ENCODE results near the gene MAGEH1.

MAGEH1 gene

GRCh38 chrX:55484948-55485347 lies 33.0 kb downstream of the MAGEH1 start:
- no peak for TF ChIP-seq SIN3A (IDR thresholded peaks at IDR 0.05; ENCODE audit: borderline replicate concordance, insufficient read depth, low read length)
- TF ChIP-seq FOXP2 (optimal IDR thresholded peaks at IDR 0.05; ENCODE audit: borderline replicate concordance, extremely low read depth, extremely low read length, insufficient read depth), result no peak

GRCh38 chrX:55486736-55487135 lies 34.8 kb downstream of the MAGEH1 start:
- TF ChIP-seq TAF1 (IDR thresholded peaks at IDR 0.05; ENCODE audit: borderline replicate concordance, insufficient read depth, low read length) (no peak), FOXP2 (optimal IDR thresholded peaks at IDR 0.05; ENCODE audit: borderline replicate concordance, extremely low read depth, extremely low read length, insufficient read depth) (no peak), SIN3A (IDR thresholded peaks at IDR 0.05; ENCODE audit: borderline replicate concordance, insufficient read depth, low read length) (no peak), REST (IDR thresholded peaks at IDR 0.05; ENCODE audit: insufficient read depth in 1 of 2, low read depth in 2 of 2, low read length in 2 of 2) (no peak)

GRCh38 chrX:55487143-55487542 lies 35.2 kb downstream of the MAGEH1 start:
- TF ChIP-seq TAF1 (IDR thresholded peaks at IDR 0.05; ENCODE audit: borderline replicate concordance, insufficient read depth, low read length) (no peak), SIN3A (IDR thresholded peaks at IDR 0.05; ENCODE audit: borderline replicate concordance, insufficient read depth, low read length) (no peak), REST (IDR thresholded peaks at IDR 0.05; ENCODE audit: insufficient read depth in 1 of 2, low read depth in 2 of 2, low read length in 2 of 2) (no peak), POLR2AphosphoS5 (IDR thresholded peaks at IDR 0.05; ENCODE audit: low read depth, low read length) (no peak), FOXP2 (optimal IDR thresholded peaks at IDR 0.05; ENCODE audit: borderline replicate concordance, extremely low read depth, extremely low read length, insufficient read depth) (no peak)

GRCh38 chrX:55488006-55488592 lies 36.2 kb downstream of the MAGEH1 start:
- no peak for TF ChIP-seq POLR2AphosphoS5 (IDR thresholded peaks at IDR 0.05; ENCODE audit: low read depth, low read length)
- TF ChIP-seq FOXP2 (optimal IDR thresholded peaks at IDR 0.05; ENCODE audit: borderline replicate concordance, extremely low read depth, extremely low read length, insufficient read depth), result no peak
- TF ChIP-seq SIN3A (IDR thresholded peaks at IDR 0.05; ENCODE audit: borderline replicate concordance, insufficient read depth, low read length), result no peak
- no peak for TF ChIP-seq REST (IDR thresholded peaks at IDR 0.05; ENCODE audit: insufficient read depth in 1 of 2, low read depth in 2 of 2, low read length in 2 of 2)
- no peak for TF ChIP-seq TAF1 (IDR thresholded peaks at IDR 0.05; ENCODE audit: borderline replicate concordance, insufficient read depth, low read length)

- TF ChIP-seq TAF1 (IDR thresholded peaks at IDR 0.05; ENCODE audit: borderline replicate concordance, insufficient read depth, low read length) (no peak), SIN3A (IDR thresholded peaks at IDR 0.05; ENCODE audit: borderline replicate concordance, insufficient read depth, low read length) (no peak), FOXP2 (optimal IDR thresholded peaks at IDR 0.05; ENCODE audit: borderline replicate concordance, extremely low read depth, extremely low read length, insufficient read depth) (no peak), POLR2AphosphoS5 (IDR thresholded peaks at IDR 0.05; ENCODE audit: low read depth, low read length) (no peak), REST (IDR thresholded peaks at IDR 0.05; ENCODE audit: insufficient read depth in 1 of 2, low read depth in 2 of 2, low read length in 2 of 2) (no peak)
Observed at GRCh38 chrX:55488593-55489313, 36.8 kb downstream of the MAGEH1 start.

Data from PFSK-1 (cell line).